Fibroblast of lung (primary cell): ENCODE data around the gene VANGL1. TPM values are rescaled to one million over a fixed set of nuclear protein-coding genes. Genes with fewer than 3 reads are reported as not detected.

Experiments used
- DNase-seq, 2 donors: peaks; one replicate each; pipeline versions ENCODE4 v3.0.0 to v3.0.0-alpha.2; 2010; ENCODE audit warnings: low read depth in 2 of 2
- H2AFZ ChIP-seq: 2 replicates; pipeline ENCODE4 v1.5.1; 2012; ENCODE audit warnings: low read length, control low read depth, inconsistent platforms
- H3K27ac ChIP-seq: 2 replicates; pipeline ENCODE4 v1.5.1; 2011; ENCODE audit warnings: low read length, control low read depth; ENCODE audit not compliant: insufficient read depth
- H3K27me3 ChIP-seq: 2 replicates; pipeline ENCODE4 v1.5.1; 2011; ENCODE audit warnings: mild to moderate bottlenecking, low read length; ENCODE audit not compliant: control insufficient read depth, insufficient read depth
- H3K36me3 ChIP-seq: 2 replicates; pipeline ENCODE4 v1.5.1; 2011; ENCODE audit warnings: low read length; ENCODE audit not compliant: control insufficient read depth, insufficient read depth
- H3K4me1 ChIP-seq: 2 replicates; pipeline ENCODE4 v1.5.1; 2011; ENCODE audit warnings: low read length; ENCODE audit not compliant: control insufficient read depth, insufficient read depth; ENCODE audit errors: extremely low read depth
- H3K4me2 ChIP-seq: 2 replicates; pipeline ENCODE4 v1.5.1; 2011; ENCODE audit warnings: low read length, control low read depth; ENCODE audit not compliant: insufficient read depth; ENCODE audit errors: extremely low read depth
- H3K4me3 ChIP-seq, 4 experiments: fragments of 200-600 bp in 1 of 4; sonication (generic) in 1 of 4; replicated peaks in 1 of 4; 2 replicates each; pipeline ENCODE4 v1.5.1; 2011 to 2016; ENCODE audit warnings: low read length in 4 of 4, low read depth in 3 of 4, mild to moderate bottlenecking in 3 of 4, control low read depth in 2 of 4, inconsistent platforms in 1 of 4, mixed read lengths in 1 of 4; ENCODE audit not compliant: insufficient read depth in 1 of 4; ENCODE audit errors: control extremely low read depth in 1 of 4
- H3K79me2 ChIP-seq: 2 replicates; pipeline ENCODE4 v1.5.1; 2012; ENCODE audit warnings: mild to moderate bottlenecking, low read length, inconsistent platforms; ENCODE audit not compliant: control insufficient read depth, insufficient read depth
- H3K9ac ChIP-seq: 2 replicates; pipeline ENCODE4 v1.5.1; 2011; ENCODE audit warnings: mild to moderate bottlenecking, low read length, control low read depth; ENCODE audit not compliant: insufficient read depth
- H3K9me3 ChIP-seq: 2 replicates; pipeline ENCODE4 v1.5.1; 2012; ENCODE audit warnings: low read depth, low read length; ENCODE audit not compliant: control insufficient read depth, insufficient read depth
- H4K20me1 ChIP-seq: 2 replicates; pipeline ENCODE4 v1.5.1; 2011; ENCODE audit warnings: low read length; ENCODE audit not compliant: control insufficient read depth, insufficient read depth; ENCODE audit errors: extremely low read depth
- EZH2 ChIP-seq: IDR thresholded peaks from 2 replicates; pipeline ENCODE4 v1.5.1; 2012; ENCODE audit warnings: low read length, control low read depth, mild to moderate bottlenecking; ENCODE audit errors: missing control alignments
- polyA plus RNA-seq, 2 donors: library from polyadenylated mRNA; depleted of rRNA in 1 of 2; stranded (reverse) in 1 of 2; unstranded in 1 of 2; fragments of >200 nt; gene quantifications; 2 replicates each; pipeline ENCODE4 v1.2.1, GENCODE V29; 2011 to 2012; ENCODE audit warnings: missing spikeins in 1 of 2
- total RNA-seq: library from RNA; depleted of rRNA; stranded (reverse); fragments of >200 nt; gene quantifications from 2 replicates; pipeline ENCODE4 v1.2.1, GENCODE V29; 2014
- TF ChIP-seq, protein P1 (sequence below), 2 donors: IDR thresholded peaks in 1 of 2; conservative IDR thresholded peaks in 1 of 2; 1 replicate in 1 of 2; 2 replicates in 1 of 2; pipeline ENCODE4 v1.5.1; 2011 to 2012; ENCODE audit warnings: low read length in 2 of 2, control low read depth in 1 of 2, inconsistent platforms in 1 of 2, low read depth in 1 of 2, mild to moderate bottlenecking in 1 of 2

Gene VANGL1
- total and polyA plus RNA-seq, 2 donors (not counting 1 experiment from before 2014, with no cell fraction given) = 8.1 to 10.7 TPM

DNA sequence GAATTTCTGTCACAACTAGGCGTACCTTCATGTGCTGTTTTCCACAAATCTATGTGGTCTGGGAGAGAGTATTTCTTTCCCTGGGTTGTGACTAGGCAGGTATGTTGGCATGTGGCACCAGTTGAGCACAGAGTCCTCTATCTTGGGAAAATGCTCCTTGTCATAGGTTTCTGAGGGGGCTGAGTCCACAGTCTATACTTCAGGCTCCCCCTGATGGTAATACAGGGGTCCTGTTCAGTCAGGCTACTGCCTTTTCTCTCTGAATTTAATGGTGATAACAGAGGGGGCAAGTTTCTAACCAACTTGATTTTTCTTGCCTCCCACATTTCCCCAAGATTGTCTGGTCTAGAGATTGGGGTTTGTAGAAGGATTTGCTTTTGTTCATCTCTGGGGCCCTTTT lies 35.8 kb downstream of the VANGL1 start:
- no peak overlapping the region for H3K9ac ChIP-seq
- no peak overlapping the region for H2AFZ ChIP-seq
- no peak for DNase-seq
- H3K27ac ChIP-seq = no peak overlapping the region
- H3K4me3 ChIP-seq = no peak overlapping the region
- H3K9me3 ChIP-seq = no peaks in the 10 kb centered on the region
- no peaks in the 10 kb centered on the region for H3K36me3 ChIP-seq
- no peak overlapping the region for H3K4me2 ChIP-seq
- no peaks in the 10 kb centered on the region for H3K27me3 ChIP-seq
- no peaks in the 10 kb centered on the region for H3K79me2 ChIP-seq
- peaks cover 3% of the 10 kb centered on the region for H3K4me1 ChIP-seq
- no peaks in the 10 kb centered on the region for H4K20me1 ChIP-seq
- no peak for TF ChIP-seq EZH2
- TF ChIP-seq, protein P1, sequence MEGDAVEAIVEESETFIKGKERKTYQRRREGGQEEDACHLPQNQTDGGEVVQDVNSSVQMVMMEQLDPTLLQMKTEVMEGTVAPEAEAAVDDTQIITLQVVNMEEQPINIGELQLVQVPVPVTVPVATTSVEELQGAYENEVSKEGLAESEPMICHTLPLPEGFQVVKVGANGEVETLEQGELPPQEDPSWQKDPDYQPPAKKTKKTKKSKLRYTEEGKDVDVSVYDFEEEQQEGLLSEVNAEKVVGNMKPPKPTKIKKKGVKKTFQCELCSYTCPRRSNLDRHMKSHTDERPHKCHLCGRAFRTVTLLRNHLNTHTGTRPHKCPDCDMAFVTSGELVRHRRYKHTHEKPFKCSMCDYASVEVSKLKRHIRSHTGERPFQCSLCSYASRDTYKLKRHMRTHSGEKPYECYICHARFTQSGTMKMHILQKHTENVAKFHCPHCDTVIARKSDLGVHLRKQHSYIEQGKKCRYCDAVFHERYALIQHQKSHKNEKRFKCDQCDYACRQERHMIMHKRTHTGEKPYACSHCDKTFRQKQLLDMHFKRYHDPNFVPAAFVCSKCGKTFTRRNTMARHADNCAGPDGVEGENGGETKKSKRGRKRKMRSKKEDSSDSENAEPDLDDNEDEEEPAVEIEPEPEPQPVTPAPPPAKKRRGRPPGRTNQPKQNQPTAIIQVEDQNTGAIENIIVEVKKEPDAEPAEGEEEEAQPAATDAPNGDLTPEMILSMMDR (conservative IDR thresholded peaks at IDR 0.05 in 1 of 2, IDR thresholded peaks at IDR 0.05 in 1 of 2; ENCODE audit: low read depth in 1 of 2, low read length in 2 of 2) = peak in 1 of 2 donors; percentile 9

DNA sequence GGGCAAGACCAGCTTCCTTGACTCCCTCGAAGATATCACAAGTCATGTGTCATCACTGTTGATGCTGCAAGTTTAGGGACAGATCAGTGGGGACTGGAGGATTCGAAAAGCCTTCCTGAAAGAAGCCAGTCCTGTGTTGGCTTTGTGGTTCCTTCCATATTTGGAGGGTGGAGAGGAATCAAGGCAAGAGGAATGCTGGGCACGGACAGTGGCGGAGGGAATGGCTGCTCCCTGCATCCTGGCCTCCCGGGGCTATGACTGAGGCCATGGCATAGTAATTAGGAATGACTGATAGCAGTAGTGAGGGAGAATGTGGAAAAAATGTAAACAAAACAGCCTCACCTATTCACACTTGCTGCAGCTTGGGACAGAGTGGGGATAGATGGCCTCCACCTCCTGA lies 36.4 kb downstream of the VANGL1 start:
- Histone ChIP-seq H2AFZ (no peak overlapping the region), H3K4me3 (no peak overlapping the region), H3K4me2 (no peak overlapping the region), H3K9me3 (no peaks in the 10 kb centered on the region), H3K36me3 (no peaks in the 10 kb centered on the region), H4K20me1 (no peaks in the 10 kb centered on the region), H3K4me1 (peaks cover 3% of the 10 kb centered on the region), H3K27ac (no peak overlapping the region), H3K79me2 (no peaks in the 10 kb centered on the region), H3K9ac (no peak overlapping the region), H3K27me3 (no peaks in the 10 kb centered on the region)
- peak in 1 of 2 donors; percentile 16 for DNase-seq
- TF ChIP-seq, protein P1 (conservative IDR thresholded peaks at IDR 0.05 in 1 of 2, IDR thresholded peaks at IDR 0.05 in 1 of 2; ENCODE audit: low read depth in 1 of 2, low read length in 2 of 2) = no peak
- TF ChIP-seq EZH2 = no peak

DNA sequence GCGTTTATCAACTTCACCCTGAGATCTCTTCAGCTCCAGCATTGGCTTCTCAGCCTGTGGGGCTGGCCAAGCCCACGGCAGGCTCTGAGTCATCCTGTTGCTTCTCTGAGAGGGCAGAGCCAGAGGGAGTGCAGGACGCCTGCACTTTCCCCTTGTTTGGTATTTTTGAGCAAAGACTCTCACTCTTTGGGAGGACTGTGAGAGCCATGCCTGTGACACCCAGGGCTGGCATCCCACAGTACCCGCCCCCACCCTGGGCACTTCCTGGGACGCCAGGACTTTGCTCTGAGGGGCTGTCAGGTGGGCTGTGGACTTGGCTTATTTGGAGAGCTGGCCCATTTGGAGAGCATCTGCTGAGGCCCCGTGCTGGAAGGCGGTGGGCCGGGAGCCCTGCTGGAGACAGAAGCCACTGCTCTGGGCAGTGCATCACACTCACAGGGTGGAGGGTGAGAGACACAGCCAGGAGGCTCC lies 37.4 kb downstream of the VANGL1 start:
- Histone ChIP-seq H3K9me3 (no peaks in the 10 kb centered on the region), H2AFZ (no peak overlapping the region), H3K9ac (no peak overlapping the region), H3K27ac (no peak overlapping the region), H4K20me1 (no peaks in the 10 kb centered on the region), H3K4me2 (peak overlapping the region; percentile 78), H3K4me3 (no peak overlapping the region), H3K27me3 (no peaks in the 10 kb centered on the region), H3K36me3 (no peaks in the 10 kb centered on the region), H3K4me1 (peaks cover 3% of the 10 kb centered on the region), H3K79me2 (no peaks in the 10 kb centered on the region)
- TF ChIP-seq EZH2 = no peak
- TF ChIP-seq, protein P1 (conservative IDR thresholded peaks at IDR 0.05 in 1 of 2, IDR thresholded peaks at IDR 0.05 in 1 of 2; ENCODE audit: low read depth in 1 of 2, low read length in 2 of 2) = no peak
- DNase-seq = peak; percentile 78
